HepG2 (cell line): ENCODE data around the gene NTRK2. TPM values are rescaled to one million over a fixed set of nuclear protein-coding genes. Genes with fewer than 3 reads are reported as not detected.

ENCODE experiments used
- ATAC-seq: fragments of 200-7000 bp; cut with Tn5 transposase; 3 replicates; pipeline ENCODE4 v1.9.1; 2020; ENCODE audit warnings: mild to moderate bottlenecking, moderate library complexity
- BruUV-seq: library from RNA; stranded (reverse); fragments of 400-500 nt; replicated peaks from 2 replicates; lab custom pipeline; 2021; lab: Mats Ljungman, UMichigan
- CTCF ChIA-PET: fragments of 300-600 bp; formaldehyde crosslinking; extraction: SDS; loops from one replicate; lab custom pipeline; 2021; ENCODE audit warnings: low total read pairs, inconsistent platforms, low intra/inter-chr PET ratio; lab: Yijun Ruan, JAX
- POLR2A ChIA-PET: fragments of 350-600 bp; sonication (Branson Sonifier 250); formaldehyde crosslinking; loops from one replicate; lab custom pipeline; 2020; ENCODE audit warnings: antibody characterized with exemption, inconsistent platforms; lab: Yijun Ruan, JAX
- DNase-seq: peaks from one replicate; pipeline ENCODE4 v3.0.0-alpha.2; 2015; ENCODE audit warnings: low spot score
- FAIRE-seq: peaks from 3 replicates; lab custom pipeline; 2011; peaks lifted over from hg19 to GRCh38; lab: Jason Lieb, UNC
- H2AFZ ChIP-seq: one replicate; pipeline ENCODE4 v1.6.1; 2011; ENCODE audit warnings: low read length, inconsistent platforms
- H3K27ac ChIP-seq: fragments of 300-600 bp; 3 replicates; pipeline ENCODE4 v1.8.0; 2011; ENCODE audit warnings: mixed run types, mild to moderate bottlenecking, mixed read lengths, low read length, inconsistent platforms; ENCODE audit not compliant: insufficient read depth; ENCODE audit errors: extremely low read length
- H3K27me3 ChIP-seq, 2 experiments: fragments of 200-600 bp in 1 of 2; 2 replicates in 1 of 2; 3 replicates in 1 of 2; pipeline versions ENCODE4 v1.6.0 to v1.8.0; 2011; ENCODE audit warnings: low read length in 2 of 2, mild to moderate bottlenecking in 2 of 2, moderate library complexity in 2 of 2, inconsistent platforms in 1 of 2; ENCODE audit not compliant: insufficient read depth in 2 of 2, control insufficient read depth in 1 of 2
- H3K36me3 ChIP-seq, 2 experiments: fragments of 200-600 bp in 1 of 2; replicated peaks in 1 of 2; 2 replicates in 1 of 2; 3 replicates in 1 of 2; pipeline versions ENCODE4 v1.5.1 to v1.8.0; 2011; ENCODE audit warnings: low read length in 2 of 2, inconsistent platforms in 1 of 2; ENCODE audit not compliant: insufficient read depth in 2 of 2, control insufficient read depth in 1 of 2
- H3K4me1 ChIP-seq: 2 replicates; pipeline ENCODE4 v1.5.1; 2012; ENCODE audit warnings: low read length, inconsistent platforms; ENCODE audit not compliant: insufficient read depth
- H3K4me2 ChIP-seq: 2 replicates; pipeline ENCODE4 v1.6.0; 2011; ENCODE audit warnings: low read depth, low read length, inconsistent platforms
- H3K4me3 ChIP-seq, 3 experiments: fragments of 200-600 bp in 1 of 3; sonication (generic), shearing (Covaris generic) in 1 of 3; replicated peaks in 1 of 3; 2 replicates each; pipeline ENCODE4 v1.5.1; 2011 to 2016; ENCODE audit warnings: low read length in 3 of 3, inconsistent platforms in 2 of 3, low read depth in 2 of 3, mild to moderate bottlenecking in 2 of 3, control low read depth in 1 of 3, mixed read lengths in 1 of 3; ENCODE audit not compliant: insufficient read depth in 1 of 3
- H3K79me2 ChIP-seq: one replicate; pipeline ENCODE4 v1.6.1; 2011; ENCODE audit warnings: low read length, inconsistent platforms; ENCODE audit not compliant: insufficient read depth
- H3K9ac ChIP-seq: 2 replicates; pipeline ENCODE4 v1.6.0; 2011; ENCODE audit warnings: mild to moderate bottlenecking, low read depth, low read length, inconsistent platforms; ENCODE audit not compliant: insufficient read depth
- H3K9me3 ChIP-seq: 2 replicates; pipeline ENCODE4 v1.5.1; 2012; ENCODE audit warnings: mild to moderate bottlenecking, low read length
- H4K20me1 ChIP-seq: 2 replicates; pipeline ENCODE4 v1.6.0; 2011; ENCODE audit warnings: inconsistent platforms, mild to moderate bottlenecking, low read length, moderate library complexity; ENCODE audit not compliant: insufficient read depth
- ARID3A ChIP-seq: IDR thresholded peaks from 2 replicates; pipeline ENCODE4 v1.6.1; 2012; ENCODE audit warnings: low read depth, low read length, improper control_type of control experiment
- HOMEZ ChIP-seq: IDR thresholded peaks from 2 replicates; pipeline ENCODE4 v1.6.1; 2016; ENCODE audit warnings: low read depth
- MAX ChIP-seq: IDR thresholded peaks from 2 replicates; pipeline ENCODE4 v1.6.1; 2012; ENCODE audit warnings: inconsistent platforms
- MED1 ChIP-seq: sonication (generic); formaldehyde crosslinking; IDR thresholded peaks from 2 replicates; pipeline ENCODE4 v1.4.0; 2020; ENCODE audit warnings: missing genetic modification reagents
- POGZ ChIP-seq: sonication (generic); formaldehyde crosslinking; IDR thresholded peaks from 2 replicates; pipeline ENCODE4 v1.4.0; 2020; ENCODE audit warnings: mild to moderate bottlenecking, missing genetic modification reagents
- RCOR2 ChIP-seq: IDR thresholded peaks from 2 replicates; pipeline ENCODE4 v1.6.1; 2016; ENCODE audit warnings: missing biosample characterization, missing genetic modification reagents
- TBX2 ChIP-seq: sonication (generic); formaldehyde crosslinking; IDR thresholded peaks from 2 replicates; pipeline ENCODE4 v1.5.0; 2020; ENCODE audit warnings: missing genetic modification reagents, mild to moderate bottlenecking, borderline replicate concordance
- ZBTB1 ChIP-seq: sonication (generic); formaldehyde crosslinking; IDR thresholded peaks from 2 replicates; pipeline ENCODE4 v1.4.0; 2020; ENCODE audit warnings: missing genetic modification reagents, borderline replicate concordance
- ZFP36 ChIP-seq: fragments of 150-350 bp; IDR thresholded peaks from 2 replicates; pipeline ENCODE4 v1.6.1; 2018; ENCODE audit warnings: borderline replicate concordance, low read length, low read depth; ENCODE audit not compliant: partially characterized antibody
- ZFP36L2 ChIP-seq: sonication (generic); formaldehyde crosslinking; IDR thresholded peaks from 2 replicates; pipeline ENCODE4 v1.4.0; 2020; ENCODE audit warnings: missing genetic modification reagents
- ZNF329 ChIP-seq: sonication (generic); formaldehyde crosslinking; IDR thresholded peaks from 2 replicates; pipeline ENCODE4 v1.9.0; 2021; ENCODE audit warnings: low read depth, mild to moderate bottlenecking, missing genetic modification reagents
- ZNF350 ChIP-seq: sonication (generic); formaldehyde crosslinking; IDR thresholded peaks from 2 replicates; pipeline ENCODE4 v1.4.0; 2020; ENCODE audit warnings: mild to moderate bottlenecking, low read depth, missing genetic modification reagents, borderline replicate concordance
- ZNF646 ChIP-seq: sonication (generic); formaldehyde crosslinking; IDR thresholded peaks from 2 replicates; pipeline ENCODE4 v1.9.0; 2021; ENCODE audit warnings: mild to moderate bottlenecking, missing genetic modification reagents
- WGBS: methylation state at CpG from one replicate; pipeline ENCODE4 v1.1.6; 2017; ENCODE audit warnings: low lambda C conversion rate; 5-methylcytosine and 5-hydroxymethylcytosine counted together
- in situ Hi-C: cut with HindIII; loops from 2 replicates; pipeline ENCODE4 v1.10.0; 2017; ENCODE audit warnings: low pct_unique_long_range_greater_than_20kb; ENCODE audit not compliant: extremely low pct_ligation_motif_present
- intact Hi-C: fragments of 100-400 bp; cut with micrococcal nuclease; formaldehyde crosslinking; loops from one replicate; pipeline ENCODE4 v1.10.0; 2022; ENCODE audit not compliant: unreplicated experiment
- polyA plus RNA-seq, 8 experiments: library from polyadenylated mRNA; depleted of rRNA in 3 of 8; stranded (reverse) in 7 of 8; unstranded in 1 of 8; fragments of >200 nt; fragmentation: Illumina TruSeq in 4 of 8; extraction: Trizol in 4 of 8; gene quantifications; 2 replicates each; pipeline versions ENCODE4 v1.2.1 to v1.2.3, GENCODE V29; 2011 to 2016; ENCODE audit warnings: low read depth in 4 of 8, missing spikeins in 1 of 8, mixed read lengths in 1 of 8; ENCODE audit not compliant: insufficient read depth in 1 of 8
- total RNA-seq, 5 experiments: library from RNA; depleted of rRNA; stranded (reverse); fragments of >200 nt; fragmentation: Illumina TruSeq; extraction: Trizol; gene quantifications; 2 replicates each; pipeline ENCODE4 v1.2.3, GENCODE V29; 2016; ENCODE audit warnings: low read depth in 1 of 5

The NTRK2 gene
- total and polyA plus RNA-seq, 2 of the 13 experiments (the other 11 are each of a cell fraction or from before 2014, with no cell fraction given): not detected

- TF ChIP-seq HOMEZ (CRISPR knock-in tag) (no peak), MED1 (CRISPR knock-in tag) (no peak), RCOR2 (CRISPR knock-in tag) (no peak), ARID3A (no peak), ZFP36 (no peak)
Measured at GRCh38 chr9:84893419-84894128, 224.0 kb downstream of the NTRK2 start (continued).

GRCh38 chr9:84894859-84895258, 225.3 kb downstream of the NTRK2 start:
- in situ Hi-C loops (no loop called here), intact Hi-C loops (no loop called here)
- Histone ChIP-seq H3K4me1 (no peaks in the 10 kb centered on the region), H3K79me2 (no peaks in the 10 kb centered on the region), H3K4me3 (no peak overlapping the region), H3K9ac (no peak overlapping the region), H4K20me1 (no peaks in the 10 kb centered on the region), H3K9me3 (no peaks in the 10 kb centered on the region), H3K4me2 (no peak overlapping the region), H3K36me3 (no peaks in the 10 kb centered on the region), H3K27ac (no peak overlapping the region), H3K27me3 (no peaks in the 10 kb centered on the region; a peak in 2 of 5 replicates), H2AFZ (no peak overlapping the region)
- POLR2A ChIA-PET: no interaction called here
- DNase-seq (no peak), FAIRE-seq (no peak), ATAC-seq (no peak)
- CTCF ChIA-PET: no interaction called here
- no TSS peak for BruUV-seq
- 0% methylated on average over 2 of the region's 2 CpGs for WGBS
- TF ChIP-seq POGZ: no peak
- TF ChIP-seq ZFP36L2: no peak
- TF ChIP-seq ZBTB1 (CRISPR knock-in tag): no peak
- no peak for TF ChIP-seq ZNF329 (CRISPR knock-in tag)
- TF ChIP-seq ZNF350 (CRISPR knock-in tag): no peak
- no peak for TF ChIP-seq MAX
- no peak for TF ChIP-seq TBX2 (CRISPR knock-in tag)
- TF ChIP-seq ZNF646: no peak
